NCI-H345 treated with DMSO at 0.1 percent for 48 hours (cell line): ENCODE data around the gene BAHCC1.

Experiments
- DNase-seq: peaks from one replicate; lab custom pipeline; 2025; ENCODE audit not compliant: unreplicated experiment; lab: John Stamatoyannopoulos, UW

Gene BAHCC1

GRCh38 chr17:81397314-81398175, 2.3 kb downstream of the BAHCC1 start:
- DNase-seq: peak; percentile 34

- no peak for DNase-seq
Observed at GRCh38 chr17:81398176-81398831, 3.0 kb downstream of the BAHCC1 start.

- DNase-seq: no peak
Observed at GRCh38 chr17:81398832-81399411, 3.7 kb downstream of the BAHCC1 start.

- DNase-seq: no peak
Observed at GRCh38 chr17:81399481-81400153, 4.4 kb downstream of the BAHCC1 start.

- DNase-seq: no peak
Observed at GRCh38 chr17:81400154-81400977, 5.1 kb downstream of the BAHCC1 start.

GRCh38 chr17:81400996-81401722, 5.9 kb downstream of the BAHCC1 start:
- DNase-seq: no peak

GRCh38 chr17:81401723-81402529, 6.7 kb downstream of the BAHCC1 start:
- no peak for DNase-seq

GRCh38 chr17:81402530-81402941, 7.3 kb downstream of the BAHCC1 start:
- DNase-seq: no peak

GRCh38 chr17:81402981-81403467, 7.8 kb downstream of the BAHCC1 start:
- no peak for DNase-seq

- DNase-seq: no peak
Observed at GRCh38 chr17:81403671-81404534, 8.6 kb downstream of the BAHCC1 start.

- DNase-seq: peak; percentile 94
Observed at GRCh38 chr17:81404558-81405165, 9.4 kb downstream of the BAHCC1 start.

- no peak for DNase-seq
Observed at GRCh38 chr17:81405411-81405872, 10.2 kb downstream of the BAHCC1 start.

GRCh38 chr17:81406117-81406953, 11.1 kb downstream of the BAHCC1 start:
- no peak for DNase-seq

- DNase-seq: no peak
Observed at GRCh38 chr17:81408049-81408448, 12.8 kb downstream of the BAHCC1 start.

GRCh38 chr17:81409190-81409935, 14.1 kb downstream of the BAHCC1 start:
- DNase-seq: no peak

GRCh38 chr17:81410852-81411251, 15.6 kb downstream of the BAHCC1 start:
- no peak for DNase-seq
